ENCODE results near the gene UBXN7.

Gene UBXN7

DNA sequence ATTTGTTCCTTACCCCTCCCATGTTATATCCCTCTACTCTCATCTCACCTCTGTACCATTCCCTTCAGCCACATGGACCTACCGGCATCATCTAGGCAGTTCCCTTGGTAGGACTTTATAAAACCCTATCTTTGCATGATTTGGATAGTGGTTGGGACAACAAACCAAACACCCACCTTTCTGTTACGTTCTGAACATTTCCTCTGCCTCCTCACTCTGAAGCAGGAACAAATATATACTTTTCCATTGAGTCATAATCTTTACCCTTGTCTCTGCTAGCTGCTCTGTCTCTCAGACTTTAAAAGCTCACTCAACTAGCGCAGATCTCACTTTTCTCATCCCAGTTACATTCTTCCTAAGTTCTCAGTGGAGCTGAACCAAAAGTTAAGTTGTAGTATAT lies 17.8 kb downstream of the UBXN7 start:
- Histone ChIP-seq H2AFZ (ENCODE audit: low read depth, low read length, severe bottlenecking) (no peak overlapping the region), H3K27me3 (ENCODE audit: low read length) (no peaks in the 10 kb centered on the region), H3K36me3 (ENCODE audit: low read length) (no peaks in the 10 kb centered on the region), H3K9ac (ENCODE audit: low read length) (no peak overlapping the region), H4K20me1 (ENCODE audit: low read depth, low read length) (0 out of 2 replicates have a peak, but pooled peaks cover 4% of the 10 kb centered on the region), H3K4me3 (ENCODE audit: insufficient read depth, low read length, poor library complexity, severe bottlenecking) (no peak overlapping the region), H3F3A (ENCODE audit: insufficient read depth) (peaks cover 2% of the 10 kb centered on the region; the same call in 1 of the 2 replicates), H3K79me2 (ENCODE audit: insufficient read depth, low read length) (peaks cover 95% of the 10 kb centered on the region), H3K4me2 (ENCODE audit: low read depth, low read length, poor library complexity, severe bottlenecking) (no peak overlapping the region), H3K27ac (ENCODE audit: low read depth, low read length) (no peak overlapping the region), H3K9me3 (ENCODE audit: insufficient read depth, low read length) (no peaks in the 10 kb centered on the region), H3K9me2 (replicated peaks; ENCODE audit: insufficient read depth, low read length) (no peaks in the 10 kb centered on the region)
- TF ChIP-seq, protein P1, sequence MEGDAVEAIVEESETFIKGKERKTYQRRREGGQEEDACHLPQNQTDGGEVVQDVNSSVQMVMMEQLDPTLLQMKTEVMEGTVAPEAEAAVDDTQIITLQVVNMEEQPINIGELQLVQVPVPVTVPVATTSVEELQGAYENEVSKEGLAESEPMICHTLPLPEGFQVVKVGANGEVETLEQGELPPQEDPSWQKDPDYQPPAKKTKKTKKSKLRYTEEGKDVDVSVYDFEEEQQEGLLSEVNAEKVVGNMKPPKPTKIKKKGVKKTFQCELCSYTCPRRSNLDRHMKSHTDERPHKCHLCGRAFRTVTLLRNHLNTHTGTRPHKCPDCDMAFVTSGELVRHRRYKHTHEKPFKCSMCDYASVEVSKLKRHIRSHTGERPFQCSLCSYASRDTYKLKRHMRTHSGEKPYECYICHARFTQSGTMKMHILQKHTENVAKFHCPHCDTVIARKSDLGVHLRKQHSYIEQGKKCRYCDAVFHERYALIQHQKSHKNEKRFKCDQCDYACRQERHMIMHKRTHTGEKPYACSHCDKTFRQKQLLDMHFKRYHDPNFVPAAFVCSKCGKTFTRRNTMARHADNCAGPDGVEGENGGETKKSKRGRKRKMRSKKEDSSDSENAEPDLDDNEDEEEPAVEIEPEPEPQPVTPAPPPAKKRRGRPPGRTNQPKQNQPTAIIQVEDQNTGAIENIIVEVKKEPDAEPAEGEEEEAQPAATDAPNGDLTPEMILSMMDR (IDR thresholded peaks at IDR 0.05; ENCODE audit: insufficient read depth, low read length, poor library complexity, severe bottlenecking): no peak
- TF ChIP-seq EZH2phosphoT487 (conservative IDR thresholded peaks at IDR 0.05; ENCODE audit: low read length): no peak

DNA sequence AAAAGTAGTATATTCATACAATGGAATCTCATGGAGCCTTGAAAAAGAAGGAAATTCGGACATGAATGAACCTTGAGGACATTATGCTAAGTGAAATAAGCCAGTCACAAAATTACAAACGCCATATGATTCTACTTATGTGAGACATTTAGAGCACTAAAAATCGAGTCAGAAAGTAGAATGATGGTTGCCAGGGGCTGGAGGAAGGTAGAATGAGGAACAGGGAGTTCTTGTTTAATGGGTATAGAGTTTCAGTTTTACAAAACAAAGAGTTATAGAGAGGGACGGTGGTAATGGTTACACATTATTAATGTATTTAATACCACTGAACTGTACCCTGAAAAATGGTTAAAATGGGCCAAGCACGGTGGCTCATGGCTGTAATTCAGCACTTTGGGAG lies 19.5 kb downstream of the UBXN7 start:
- no peak for TF ChIP-seq EZH2phosphoT487 (conservative IDR thresholded peaks at IDR 0.05; ENCODE audit: low read length)
- TF ChIP-seq, protein P1 (IDR thresholded peaks at IDR 0.05; ENCODE audit: insufficient read depth, low read length, poor library complexity, severe bottlenecking): no peak
- H3K27ac ChIP-seq (ENCODE audit: low read depth, low read length): no peak overlapping the region
- no peak overlapping the region for H2AFZ ChIP-seq (ENCODE audit: low read depth, low read length, severe bottlenecking)
- no peak overlapping the region for H3K9ac ChIP-seq (ENCODE audit: low read length)
- H3K9me2 ChIP-seq (replicated peaks; ENCODE audit: insufficient read depth, low read length): no peaks in the 10 kb centered on the region
- 0 out of 2 replicates have a peak, but pooled peaks cover 4% of the 10 kb centered on the region for H4K20me1 ChIP-seq (ENCODE audit: low read depth, low read length)
- H3K79me2 ChIP-seq (ENCODE audit: insufficient read depth, low read length): peaks cover 94% of the 10 kb centered on the region
- H3K27me3 ChIP-seq (ENCODE audit: low read length): no peaks in the 10 kb centered on the region
- no peak overlapping the region for H3K4me2 ChIP-seq (ENCODE audit: low read depth, low read length, poor library complexity, severe bottlenecking)
- peaks cover 6% of the 10 kb centered on the region; the same call in 1 of the 2 replicates for H3F3A ChIP-seq (ENCODE audit: insufficient read depth)
- H3K9me3 ChIP-seq (ENCODE audit: insufficient read depth, low read length): no peaks in the 10 kb centered on the region
- no peak overlapping the region for H3K4me3 ChIP-seq (ENCODE audit: insufficient read depth, low read length, poor library complexity, severe bottlenecking)
- no peaks in the 10 kb centered on the region for H3K36me3 ChIP-seq (ENCODE audit: low read length)

DNA sequence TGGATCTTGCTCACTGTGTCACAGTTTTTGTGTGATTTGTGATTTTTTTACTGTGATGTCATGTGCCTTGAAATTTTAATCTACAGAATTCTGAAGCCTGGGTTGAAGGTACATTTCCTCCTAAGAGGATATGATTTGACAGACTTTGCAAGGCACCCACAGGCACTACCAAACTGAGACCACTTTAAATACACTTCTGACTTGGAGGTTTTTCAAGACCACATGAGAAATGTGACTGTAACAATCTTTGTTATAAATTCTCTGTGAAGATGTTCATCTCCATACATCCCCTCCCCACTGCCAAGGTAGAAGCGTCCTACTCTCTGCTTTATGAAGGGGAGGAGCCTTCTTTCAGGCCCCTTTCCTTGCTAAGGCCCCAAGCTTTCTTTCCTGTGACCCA lies 22.8 kb downstream of the UBXN7 start:
- H3K27ac ChIP-seq (ENCODE audit: low read depth, low read length): no peak overlapping the region
- peaks cover 6% of the 10 kb centered on the region; the same call in 1 of the 2 replicates for H3F3A ChIP-seq (ENCODE audit: insufficient read depth)
- no peak overlapping the region for H2AFZ ChIP-seq (ENCODE audit: low read depth, low read length, severe bottlenecking)
- 0 out of 2 replicates have a peak, but pooled peaks cover 4% of the 10 kb centered on the region for H4K20me1 ChIP-seq (ENCODE audit: low read depth, low read length)
- no peaks in the 10 kb centered on the region for H3K9me2 ChIP-seq (replicated peaks; ENCODE audit: insufficient read depth, low read length)
- TF ChIP-seq EZH2phosphoT487 (conservative IDR thresholded peaks at IDR 0.05; ENCODE audit: low read length): no peak
- TF ChIP-seq, protein P1 (IDR thresholded peaks at IDR 0.05; ENCODE audit: insufficient read depth, low read length, poor library complexity, severe bottlenecking): no peak
- no peaks in the 10 kb centered on the region for H3K9me3 ChIP-seq (ENCODE audit: insufficient read depth, low read length)
- peaks cover 72% of the 10 kb centered on the region for H3K79me2 ChIP-seq (ENCODE audit: insufficient read depth, low read length)
- no peak overlapping the region for H3K4me2 ChIP-seq (ENCODE audit: low read depth, low read length, poor library complexity, severe bottlenecking)
- no peak overlapping the region for H3K9ac ChIP-seq (ENCODE audit: low read length)
- no peaks in the 10 kb centered on the region for H3K27me3 ChIP-seq (ENCODE audit: low read length)
- H3K4me3 ChIP-seq (ENCODE audit: insufficient read depth, low read length, poor library complexity, severe bottlenecking): no peak overlapping the region
- no peaks in the 10 kb centered on the region for H3K36me3 ChIP-seq (ENCODE audit: low read length)
